Thyroid gland (tissue), 4 donors: ENCODE data around the gene CFAP221.

ENCODE experiments used
- CTCF ChIP-seq, 6 experiments: fragments of 200-600 bp in 3 of 6; fragments of 450-650 bp in 3 of 6; sonication (generic) in 3 of 6; IDR thresholded peaks; one replicate each; pipeline ENCODE4 v1.5.1; 2016 to 2019; ENCODE audit warnings: antibody characterized with exemption in 6 of 6, mild to moderate bottlenecking in 2 of 6, inconsistent platforms in 1 of 6, moderate library complexity in 1 of 6
- POLR2A ChIP-seq, 2 donors: fragments of 450-650 bp; IDR thresholded peaks; one replicate each; pipeline ENCODE4 v1.6.1; 2017; ENCODE audit warnings: antibody characterized with exemption in 2 of 2, mild to moderate bottlenecking in 2 of 2, moderate library complexity in 1 of 2

GRCh38 chr2:119683074-119683712 is 138.9 kb downstream of the CFAP221 start:
- no peak for TF ChIP-seq POLR2A (IDR thresholded peaks at IDR 0.05)
- TF ChIP-seq CTCF (IDR thresholded peaks at IDR 0.05): no peak
